Activated CD4-positive, alpha-beta T cell treated with anti-CD3 and anti-CD28 coated beads, Interleukin-2, amount 10 ng/mL, durations not matched to agents 7 days and 5 days (primary cell): Measurements from ENCODE around the gene SMG6. TPM values are rescaled to one million over a fixed set of nuclear protein-coding genes. Genes with fewer than 3 reads are reported as not detected.

Source experiments
- CTCF ChIA-PET: fragments of 350-600 bp; sonication (Branson Sonifier 250); formaldehyde crosslinking; loops from one replicate; lab custom pipeline; 2021; ENCODE audit warnings: antibody characterized with exemption; lab: Charles Lee
- POLR2A ChIA-PET: fragments of 350-600 bp; sonication (Branson Sonifier 250); formaldehyde crosslinking; loops from one replicate; lab custom pipeline; 2021; ENCODE audit warnings: antibody characterized with exemption; lab: Charles Lee
- DNase-seq: peaks from one replicate; pipeline ENCODE4 v3.0.0-alpha.2; 2020
- H3K27ac Mint-ChIP-seq: one replicate; pipeline ENCODE4 v1.8.0; 2021; ENCODE audit warnings: mild to moderate bottlenecking, moderate library complexity, mixed read lengths
- H3K27me3 Mint-ChIP-seq: one replicate; pipeline ENCODE4 v1.8.0; 2021; ENCODE audit warnings: mixed read lengths
- H3K36me3 Mint-ChIP-seq: one replicate; pipeline ENCODE4 v1.8.0; 2021; ENCODE audit warnings: low read depth, mixed read lengths
- H3K4me1 Mint-ChIP-seq: one replicate; pipeline ENCODE4 v1.8.0; 2021; ENCODE audit warnings: mixed read lengths
- H3K4me3 Mint-ChIP-seq: one replicate; pipeline ENCODE4 v1.8.0; 2021; ENCODE audit warnings: mild to moderate bottlenecking, moderate library complexity, mixed read lengths
- H3K9me3 Mint-ChIP-seq: one replicate; pipeline ENCODE4 v1.8.0; 2021; ENCODE audit warnings: mixed read lengths
- microRNA-seq: library from miRNA; unstranded; fragments of <30 nt; microRNA quantifications from one replicate; pipeline ENCODE4 v1.2.0, GENCODE V29; 2021; ENCODE audit warnings: borderline microRNAs expressed, borderline replicate concordance
- total RNA-seq, 2 experiments: library from RNA; stranded (reverse); gene quantifications; one replicate each; pipeline ENCODE4 v1.2.3, GENCODE V29; 2021

The SMG6 gene
- total RNA-seq, 2 experiments from 2014 or later: 44.3 to 51.1 TPM

DNA sequence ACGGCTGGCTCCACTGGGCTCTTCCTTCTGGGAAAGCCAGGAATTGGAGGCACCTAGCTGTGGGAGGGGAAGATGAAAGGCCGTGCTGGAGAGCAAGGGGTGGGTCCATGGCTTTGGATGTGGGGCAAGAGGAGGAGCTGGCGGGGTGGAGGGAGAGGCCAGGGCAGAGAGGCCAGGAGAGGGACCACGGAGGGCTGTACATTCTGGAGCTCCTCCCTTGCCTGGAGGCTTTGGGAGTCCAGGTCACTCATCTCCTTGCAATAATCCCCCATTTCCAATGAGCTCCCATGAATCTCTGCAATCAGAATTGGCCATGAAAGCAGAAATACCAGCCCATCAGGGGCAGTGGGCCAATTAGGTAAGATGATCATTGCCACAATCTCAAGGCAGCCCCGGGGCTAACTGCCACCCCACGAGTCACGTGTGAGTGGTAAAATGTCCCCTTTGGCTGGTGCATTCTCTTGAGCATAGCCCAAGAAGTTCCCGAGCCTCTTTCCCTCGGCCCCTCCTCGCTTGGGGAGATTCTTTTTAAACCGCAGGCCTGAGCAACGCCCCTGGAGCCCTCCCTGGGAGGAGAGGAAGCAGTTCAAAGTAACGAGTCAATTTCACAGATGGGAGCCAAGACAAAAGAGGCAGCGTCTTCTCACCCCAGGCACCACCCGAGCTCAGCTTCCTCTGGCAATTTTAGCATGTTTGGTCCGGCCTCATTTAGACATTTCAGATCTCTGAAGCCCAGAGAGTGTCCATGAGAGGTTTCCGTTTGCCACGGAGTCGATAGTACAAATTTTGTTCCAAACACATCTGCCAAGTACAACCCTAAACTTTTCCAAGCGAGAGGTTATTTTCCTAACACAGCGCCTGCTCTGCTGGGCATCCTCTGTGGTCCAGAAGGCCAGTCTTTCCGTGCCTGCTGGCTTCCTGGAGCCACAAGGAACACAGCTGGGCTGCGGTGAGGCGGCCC, 291.9 kb downstream of the SMG6 start:
- peaks cover 3% of the 10 kb centered on the region for H3K9me3 Mint-ChIP-seq
- no peaks in the 10 kb centered on the region for H3K36me3 Mint-ChIP-seq
- H3K27me3 Mint-ChIP-seq: peaks cover 11% of the 10 kb centered on the region
- H3K27ac Mint-ChIP-seq: no peak overlapping the region
- CTCF ChIA-PET: interaction anchor here (0.6 to 1.2 kb wide), 3 partner anchors 9 to 725 kb away, joined by 3 to 4 read pairs (median 3); no protein-coding TSS in a partner anchor
- no peak overlapping the region for H3K4me3 Mint-ChIP-seq
- H3K4me1 Mint-ChIP-seq: no peaks in the 10 kb centered on the region
- POLR2A ChIA-PET: no interaction called here
- DNase-seq: no peak

Small RNA genes within 50 kb of the gene (microRNA-seq; reads per million reads assigned to microRNA genes)
- gene MIR132 (1,251 reads per million, percentile 87 among the genes with 10 or more reads in this experiment), gene MIR212 (34.6 reads per million, percentile 59 among the genes with 10 or more reads in this experiment)

Other genes starting within 250 kb of the SMG6 start
- 10 to 100 TPM; 29.0 to 31.0 TPM for gene HIC1, start 248.7 kb downstream of the SMG6 start, total RNA-seq
- gene SRR, start 165 bp upstream of the SMG6 start, total RNA-seq: 10 to 100 TPM; 18.3 to 23.0 TPM
- 10 to 100 TPM; 27.2 to 27.4 TPM for gene TSR1, start 32.7 kb upstream of the SMG6 start, total RNA-seq
- 10 to 100 TPM; 58.3 to 61.6 TPM for gene SGSM2, start 33.7 kb upstream of the SMG6 start, total RNA-seq
- gene MNT, start 97.3 kb upstream of the SMG6 start, total RNA-seq: 10 to 100 TPM; 24.2 to 31.1 TPM
- 10 to 100 TPM; 27.8 to 29.9 TPM for gene METTL16, start 208.1 kb upstream of the SMG6 start, total RNA-seq